Thyroid gland (tissue), 4 donors: Measurements from ENCODE around the gene SMIM24. TPM values are rescaled to one million over a fixed set of nuclear protein-coding genes. Genes with fewer than 3 reads are reported as not detected.

ENCODE experiments used
- DNase-seq, 2 donors: peaks; one replicate each; pipeline ENCODE4 v3.0.0-alpha.2; 2019
- H3K27ac ChIP-seq, 3 donors: fragments of 200-600 bp; sonication (generic); 1 replicate in 2 of 3; 2 replicates in 1 of 3; pipeline ENCODE4 v1.5.1; 2016 to 2019; ENCODE audit warnings: mild to moderate bottlenecking in 1 of 3, moderate library complexity in 1 of 3
- H3K27me3 ChIP-seq: fragments of 200-600 bp; sonication (generic); one replicate; pipeline ENCODE4 v1.5.1; 2019
- H3K36me3 ChIP-seq, 2 donors: fragments of 200-600 bp; sonication (generic); one replicate each; pipeline ENCODE4 v1.5.1; 2016 to 2019
- H3K4me1 ChIP-seq, 2 donors: fragments of 200-600 bp; sonication (generic); one replicate each; pipeline ENCODE4 v1.5.1; 2017 to 2019
- H3K4me3 ChIP-seq, 3 donors: fragments of 200-600 bp; sonication (generic); replicated peaks in 1 of 3; 1 replicate in 2 of 3; 2 replicates in 1 of 3; pipeline ENCODE4 v1.5.1; 2016; ENCODE audit warnings: mild to moderate bottlenecking in 1 of 3
- H3K9me3 ChIP-seq: fragments of 200-600 bp; sonication (generic); one replicate; pipeline ENCODE4 v1.5.1; 2017
- CTCF ChIP-seq, 6 experiments: fragments of 200-600 bp in 3 of 6; fragments of 450-650 bp in 3 of 6; sonication (generic) in 3 of 6; IDR thresholded peaks; one replicate each; pipeline ENCODE4 v1.5.1; 2016 to 2019; ENCODE audit warnings: antibody characterized with exemption in 6 of 6, mild to moderate bottlenecking in 2 of 6, inconsistent platforms in 1 of 6, moderate library complexity in 1 of 6
- POLR2A ChIP-seq, 2 donors: fragments of 450-650 bp; IDR thresholded peaks; one replicate each; pipeline ENCODE4 v1.6.1; 2017; ENCODE audit warnings: antibody characterized with exemption in 2 of 2, mild to moderate bottlenecking in 2 of 2, moderate library complexity in 1 of 2
- WGBS, 2 donors: methylation state at CpG; one replicate each; pipeline ENCODE4 v1.1.5; 2017; 5-methylcytosine and 5-hydroxymethylcytosine counted together
- intact Hi-C: fragments of 100-400 bp; cut with DNase I; formaldehyde crosslinking; loops from one replicate; pipeline ENCODE4 v1.15.1; 2023
- total RNA-seq, 4 donors: library from RNA; depleted of rRNA; stranded (reverse); fragments of >200 nt; gene quantifications; one replicate each; pipeline ENCODE4 v1.2.3, GENCODE V29; 2016

Gene SMIM24
- total RNA-seq, 4 donors from 2014 or later = not detected

GRCh38 chr19:3518659-3519058 lies 38.3 kb upstream of the SMIM24 start:
- no peak overlapping the region for H3K4me3 ChIP-seq
- peaks cover 4 to 10% of the 10 kb centered on the region in 2 donors for H3K36me3 ChIP-seq
- WGBS, 2 donors = 50 to 62% methylated on average over 2 of the region's 2 CpGs
- peaks cover 0 to 9% of the 10 kb centered on the region in 2 donors for H3K4me1 ChIP-seq
- intact Hi-C loops = no loop called here
- TF ChIP-seq POLR2A (IDR thresholded peaks at IDR 0.05) (no peak), CTCF (IDR thresholded peaks at IDR 0.05) (no peak)
- no peaks in the 10 kb centered on the region for H3K9me3 ChIP-seq
- H3K27ac ChIP-seq = no peak overlapping the region
- H3K27me3 ChIP-seq = no peaks in the 10 kb centered on the region
- DNase-seq = no peak

GRCh38 chr19:3518255-3518654 lies 37.9 kb upstream of the SMIM24 start:
- no peaks in the 10 kb centered on the region for H3K27me3 ChIP-seq
- H3K4me3 ChIP-seq = no peak overlapping the region
- intact Hi-C loops = no loop called here
- WGBS, 2 donors = 77 to 79% methylated on average over 9 to 10 of the region's 10 CpGs
- TF ChIP-seq POLR2A (IDR thresholded peaks at IDR 0.05) (no peak), CTCF (IDR thresholded peaks at IDR 0.05) (no peak)
- H3K4me1 ChIP-seq = peaks cover 0 to 9% of the 10 kb centered on the region in 2 donors
- no peaks in the 10 kb centered on the region for H3K9me3 ChIP-seq
- DNase-seq = no peak
- peaks cover 0 to 6% of the 10 kb centered on the region in 2 donors for H3K36me3 ChIP-seq
- H3K27ac ChIP-seq = no peak overlapping the region

GRCh38 chr19:3517638-3518037 lies 37.3 kb upstream of the SMIM24 start:
- no peak for DNase-seq
- H3K27me3 ChIP-seq = no peaks in the 10 kb centered on the region
- WGBS, 2 donors = 90 to 94% methylated on average over 2 of the region's 2 CpGs
- H3K27ac ChIP-seq = no peak overlapping the region
- no peak overlapping the region for H3K4me3 ChIP-seq
- intact Hi-C loops = no loop called here
- H3K36me3 ChIP-seq = peaks cover 0 to under 1% of the 10 kb centered on the region in 2 donors
- H3K4me1 ChIP-seq = peaks cover 0 to 9% of the 10 kb centered on the region in 2 donors
- no peak for TF ChIP-seq POLR2A (IDR thresholded peaks at IDR 0.05)
- TF ChIP-seq CTCF (IDR thresholded peaks at IDR 0.05) = no peak
- H3K9me3 ChIP-seq = no peaks in the 10 kb centered on the region

- DNase-seq = peak in 1 of 2 donors; percentile 16
- Histone ChIP-seq H3K27me3 (no peaks in the 10 kb centered on the region), H3K4me3 (no peak overlapping the region), H3K27ac (no peak overlapping the region), H3K9me3 (no peaks in the 10 kb centered on the region), H3K36me3 (no peaks in the 10 kb centered on the region), H3K4me1 (peaks cover 0 to 9% of the 10 kb centered on the region in 2 donors)
- WGBS, 2 donors = 69 to 74% methylated on average over 6 to 15 of the region's 15 CpGs
- no peak for TF ChIP-seq CTCF (IDR thresholded peaks at IDR 0.05)
- TF ChIP-seq POLR2A (IDR thresholded peaks at IDR 0.05) = no peak
- intact Hi-C loops = no loop called here
These were observed 36.4 kb upstream of the SMIM24 start for GRCh38 chr19:3516675-3517207.

GRCh38 chr19:3515891-3516422 lies 35.6 kb upstream of the SMIM24 start:
- Histone ChIP-seq H3K4me3 (no peak overlapping the region), H3K27me3 (no peaks in the 10 kb centered on the region), H3K27ac (no peak overlapping the region), H3K36me3 (no peaks in the 10 kb centered on the region), H3K9me3 (no peaks in the 10 kb centered on the region), H3K4me1 (peaks cover 0 to 9% of the 10 kb centered on the region in 2 donors)
- no peak for DNase-seq
- no peak for TF ChIP-seq CTCF (IDR thresholded peaks at IDR 0.05)
- no peak for TF ChIP-seq POLR2A (IDR thresholded peaks at IDR 0.05)
- intact Hi-C loops = no loop called here
- WGBS, 2 donors = 82 to 86% methylated on average over 13 to 15 of the region's 15 CpGs
